ENCODE measurements around the gene ARHGEF3.
A peak's percentile ranks its signal among the peaks of the same experiment; 100 is the strongest.

Gene ARHGEF3

GRCh38 chr3:56812754-56813652 is 11.3 kb upstream of the ARHGEF3 start (continued):
- TF ChIP-seq ZNF449 (tag by site-specific recombination; IDR thresholded peaks at IDR 0.05) (no peak), ZNF621 (tag by site-specific recombination; IDR thresholded peaks at IDR 0.05) (no peak), INSM2 (tag by site-specific recombination; IDR thresholded peaks at IDR 0.05) (no peak), ZNF423 (tag by site-specific recombination; IDR thresholded peaks at IDR 0.05) (no peak), ZNF335 (tag by site-specific recombination; conservative IDR thresholded peaks at IDR 0.05) (no peak), ZNF571 (tag by site-specific recombination; IDR thresholded peaks at IDR 0.05) (no peak), ZNF26 (tag by site-specific recombination; IDR thresholded peaks at IDR 0.05) (no peak), SCRT1 (tag by site-specific recombination; IDR thresholded peaks at IDR 0.05; ENCODE audit: borderline replicate concordance) (no peak), ZNF660 (tag by site-specific recombination; IDR thresholded peaks at IDR 0.05) (no peak), TSHZ1 (tag by site-specific recombination; IDR thresholded peaks at IDR 0.05; ENCODE audit: borderline replicate concordance) (no peak), SETDB1 (IDR thresholded peaks at IDR 0.05; ENCODE audit: insufficient read length, low read length) (no peak), ZNF324 (tag by site-specific recombination; IDR thresholded peaks at IDR 0.05) (no peak), WT1 (tag by site-specific recombination; IDR thresholded peaks at IDR 0.05) (peak; percentile 93), ZFP37 (tag by site-specific recombination; IDR thresholded peaks at IDR 0.05) (no peak), CTCF (tag by site-specific recombination; IDR thresholded peaks at IDR 0.05) (no peak), OSR2 (tag by site-specific recombination; IDR thresholded peaks at IDR 0.05) (peak; percentile 20; the same call in 1 of the 2 replicates), ZNF214 (tag by site-specific recombination; IDR thresholded peaks at IDR 0.05; ENCODE audit: borderline replicate concordance) (no peak), ZNF175 (tag by site-specific recombination; IDR thresholded peaks at IDR 0.05) (no peak), SP2 (tag by site-specific recombination; IDR thresholded peaks at IDR 0.05) (no peak), ZNF174 (tag by site-specific recombination; IDR thresholded peaks at IDR 0.05) (no peak), ZFP69B (tag by site-specific recombination; IDR thresholded peaks at IDR 0.05) (no peak), PRDM2 (tag by site-specific recombination; IDR thresholded peaks at IDR 0.05; ENCODE audit: borderline replicate concordance) (no peak), ZNF600 (tag by site-specific recombination; IDR thresholded peaks at IDR 0.05) (peak; percentile 48; the same call in 1 of the 2 replicates)

Measured in HEK293 (cell line).